G401 (cell line): ENCODE measurements around the gene DNLZ. TPM values are rescaled to one million over a fixed set of nuclear protein-coding genes. Genes with fewer than 3 reads are reported as not detected.
"Not testable (repeated sequence)": the region's sequence is repeated elsewhere in the genome, so short reads cannot be mapped to it uniquely, and the experiment has no call there.

ENCODE experiments used
- DNase-seq: peaks from one replicate; pipeline ENCODE4 v3.0.0-alpha.2; 2015; ENCODE audit warnings: low spot score
- in situ Hi-C: cut with HindIII; loops from 2 replicates; pipeline ENCODE4 v1.10.0; 2016; ENCODE audit warnings: low sequenced_read_pairs, mixed read lengths
- total RNA-seq: library from RNA; depleted of rRNA; stranded (reverse); fragments of >200 nt; shearing (Covaris generic); gene quantifications from 2 replicates; pipeline ENCODE4 v1.2.3, GENCODE V29; 2014

DNLZ gene
- total RNA-seq, 1 experiment from 2014 or later = 34.2 TPM

DNA sequence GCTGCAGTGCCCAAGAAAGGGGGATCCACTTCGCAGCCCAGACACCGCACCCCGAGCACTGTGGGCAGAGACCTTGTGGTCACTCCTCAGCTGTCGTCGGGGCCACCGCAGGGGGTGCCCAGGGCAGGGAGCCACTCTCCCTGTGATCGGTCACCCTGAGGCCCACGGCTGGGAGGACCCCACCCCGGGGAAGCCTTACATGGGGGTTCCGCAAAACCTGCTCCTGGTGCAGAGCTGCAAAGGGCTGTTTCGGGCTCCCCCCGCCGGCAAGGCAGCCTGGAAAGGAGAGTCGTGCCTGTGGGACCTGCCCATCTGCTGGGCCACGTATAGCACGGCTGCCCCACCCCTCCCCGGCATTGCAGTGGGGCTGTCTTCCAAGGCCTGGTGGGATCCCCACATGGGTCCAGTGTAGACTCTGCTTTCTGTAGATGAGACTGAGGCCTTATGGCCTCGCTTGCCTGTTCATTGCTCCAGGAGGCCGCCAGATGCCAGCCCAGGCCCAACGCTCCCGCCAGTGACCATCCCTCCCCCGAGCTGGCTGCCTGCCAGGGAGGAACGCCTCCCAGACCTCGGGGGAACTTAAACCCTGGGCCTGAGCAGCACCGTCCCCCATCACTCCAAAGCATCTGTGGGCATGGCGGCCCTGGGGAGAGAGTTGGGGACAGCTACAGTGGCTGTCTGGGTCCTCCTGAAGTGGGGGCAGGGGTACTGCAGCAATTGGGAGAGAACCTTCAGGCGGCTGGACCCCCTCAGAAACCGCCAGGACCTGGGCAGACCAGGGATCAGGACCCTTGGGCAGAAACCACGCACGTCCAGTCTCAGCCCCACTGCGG, 1.6 kb upstream of the DNLZ start:
- in situ Hi-C loops = no loop called here
- no peak for DNase-seq

DNA sequence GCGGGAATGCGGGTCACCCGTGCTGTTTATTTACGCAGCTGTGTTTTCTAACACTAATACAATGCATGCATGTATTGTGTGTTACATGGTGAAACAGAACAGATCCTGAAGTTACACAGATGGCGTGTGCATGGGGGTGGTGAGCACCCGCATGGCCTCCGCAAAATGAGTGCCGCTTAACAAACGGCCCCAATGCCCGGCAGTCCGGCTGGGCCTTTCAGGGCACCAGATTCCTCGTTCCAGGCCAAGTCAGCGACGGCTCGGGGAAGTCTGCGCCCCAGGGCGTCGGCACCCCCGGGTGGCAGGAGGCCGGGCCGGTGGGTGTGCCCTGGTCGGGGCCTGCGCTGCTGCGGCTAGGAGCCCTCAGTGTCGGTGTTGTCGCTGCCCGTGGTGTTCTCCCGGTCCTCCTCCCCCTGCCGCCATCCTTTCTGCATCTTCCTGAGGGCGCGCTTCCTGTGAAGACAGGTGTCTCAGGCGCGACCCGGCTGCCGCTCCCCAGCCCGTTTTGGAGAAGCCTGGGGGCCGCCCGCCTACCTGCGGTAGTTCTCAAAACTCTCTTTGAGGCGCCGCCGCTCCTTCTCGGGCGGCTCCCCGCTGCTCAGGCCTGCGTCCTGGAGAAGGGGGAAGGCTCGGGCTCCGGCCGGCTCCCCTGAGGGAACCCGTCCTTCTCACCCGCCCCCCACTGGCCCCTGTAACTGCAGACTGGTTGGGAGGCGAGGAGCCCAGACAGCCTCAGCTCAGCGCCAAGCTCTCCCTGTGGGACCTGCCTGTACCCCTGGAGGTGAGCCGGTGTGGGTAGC, 605 bp upstream of the DNLZ start:
- DNase-seq = no peak
- in situ Hi-C loops = no loop called here

DNA sequence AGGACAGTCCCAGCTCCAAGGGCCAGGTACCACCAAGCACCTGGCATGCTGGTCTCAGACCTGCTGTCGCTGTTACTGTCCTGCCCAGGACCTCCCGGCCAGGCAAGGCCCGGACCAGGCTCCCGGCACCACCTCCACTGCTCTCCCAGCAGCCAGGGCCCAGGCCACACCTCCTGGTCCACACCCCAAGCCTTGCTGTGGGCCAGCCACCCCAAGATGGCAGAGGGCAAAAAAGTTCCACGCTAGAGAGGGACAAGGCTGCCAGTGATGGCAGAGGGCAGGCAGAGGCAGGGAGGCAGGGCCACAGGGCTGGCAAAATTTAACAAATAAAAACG, 1.1 kb downstream of the DNLZ start:
- in situ Hi-C loops = no loop called here
- DNase-seq = no peak

DNA sequence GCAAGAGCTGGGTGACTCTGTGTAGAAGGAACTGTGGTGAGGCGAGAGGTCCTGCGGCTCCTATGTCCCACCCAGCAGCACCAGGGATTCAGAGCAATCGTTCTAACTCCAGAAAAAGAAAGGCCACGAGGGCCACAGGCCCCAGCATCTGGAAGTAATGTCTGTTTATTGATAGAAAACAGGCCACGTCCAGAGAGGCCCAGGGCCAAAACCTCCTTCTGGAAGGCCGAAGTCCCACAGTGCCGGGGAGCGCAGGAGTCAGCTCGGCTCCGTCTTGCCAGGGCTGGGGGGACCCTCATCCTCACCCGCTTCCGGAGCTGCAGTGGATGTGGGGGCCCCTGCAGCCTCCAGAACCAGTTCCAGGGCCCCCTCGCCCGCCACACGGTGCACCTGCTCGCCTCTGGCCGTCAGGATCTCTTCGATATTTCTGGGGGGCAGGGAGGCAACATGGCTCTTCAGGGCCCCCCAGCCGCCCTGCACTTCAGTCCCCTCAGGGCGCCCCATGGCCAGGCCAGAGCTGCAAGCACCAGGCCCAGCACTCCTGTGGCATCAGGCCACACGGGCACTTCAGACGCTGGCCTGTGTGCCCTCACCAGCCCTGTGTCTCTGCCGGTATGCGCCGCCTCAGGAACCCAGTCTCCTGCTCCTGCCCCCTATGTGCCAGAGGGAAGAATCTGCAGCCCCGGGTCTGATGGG, 1.6 kb downstream of the DNLZ start:
- in situ Hi-C loops = no loop called here
- no peak for DNase-seq

DNA sequence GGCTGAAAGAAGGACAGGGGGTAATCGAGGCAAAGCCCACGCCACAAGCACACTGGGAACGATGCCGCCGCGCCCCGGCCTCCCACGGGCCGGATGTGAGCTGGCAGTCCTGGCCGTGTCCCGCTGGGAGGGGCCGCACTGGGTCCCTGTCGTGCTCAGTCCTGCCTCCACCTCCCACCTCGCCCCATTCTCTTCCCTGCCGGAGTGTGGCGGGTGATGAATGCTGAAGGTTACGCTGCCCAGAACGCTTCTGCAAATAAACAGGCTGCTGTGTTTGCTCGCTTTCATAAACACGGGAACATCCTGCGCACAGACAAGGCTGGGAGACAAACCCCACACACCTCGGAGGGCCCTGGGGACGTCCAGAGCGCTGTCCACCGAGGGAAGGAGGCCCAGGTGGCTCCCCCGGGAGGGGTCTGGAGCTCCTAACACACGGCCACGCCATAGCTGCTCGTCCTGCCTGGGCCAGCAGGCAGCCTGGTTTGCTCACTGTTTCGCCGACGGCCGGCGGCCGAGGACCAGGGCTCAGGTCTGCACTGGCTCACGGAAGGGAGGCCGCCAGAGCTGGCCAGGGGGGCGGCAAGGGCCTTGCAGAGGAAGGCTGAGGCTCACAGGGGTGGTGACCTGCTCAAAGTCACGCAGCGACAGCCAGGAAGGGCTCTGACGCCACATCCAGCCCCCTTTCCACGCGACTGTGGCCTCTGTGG, 2.3 kb downstream of the DNLZ start:
- in situ Hi-C loops = no loop called here
- no peak for DNase-seq

DNA sequence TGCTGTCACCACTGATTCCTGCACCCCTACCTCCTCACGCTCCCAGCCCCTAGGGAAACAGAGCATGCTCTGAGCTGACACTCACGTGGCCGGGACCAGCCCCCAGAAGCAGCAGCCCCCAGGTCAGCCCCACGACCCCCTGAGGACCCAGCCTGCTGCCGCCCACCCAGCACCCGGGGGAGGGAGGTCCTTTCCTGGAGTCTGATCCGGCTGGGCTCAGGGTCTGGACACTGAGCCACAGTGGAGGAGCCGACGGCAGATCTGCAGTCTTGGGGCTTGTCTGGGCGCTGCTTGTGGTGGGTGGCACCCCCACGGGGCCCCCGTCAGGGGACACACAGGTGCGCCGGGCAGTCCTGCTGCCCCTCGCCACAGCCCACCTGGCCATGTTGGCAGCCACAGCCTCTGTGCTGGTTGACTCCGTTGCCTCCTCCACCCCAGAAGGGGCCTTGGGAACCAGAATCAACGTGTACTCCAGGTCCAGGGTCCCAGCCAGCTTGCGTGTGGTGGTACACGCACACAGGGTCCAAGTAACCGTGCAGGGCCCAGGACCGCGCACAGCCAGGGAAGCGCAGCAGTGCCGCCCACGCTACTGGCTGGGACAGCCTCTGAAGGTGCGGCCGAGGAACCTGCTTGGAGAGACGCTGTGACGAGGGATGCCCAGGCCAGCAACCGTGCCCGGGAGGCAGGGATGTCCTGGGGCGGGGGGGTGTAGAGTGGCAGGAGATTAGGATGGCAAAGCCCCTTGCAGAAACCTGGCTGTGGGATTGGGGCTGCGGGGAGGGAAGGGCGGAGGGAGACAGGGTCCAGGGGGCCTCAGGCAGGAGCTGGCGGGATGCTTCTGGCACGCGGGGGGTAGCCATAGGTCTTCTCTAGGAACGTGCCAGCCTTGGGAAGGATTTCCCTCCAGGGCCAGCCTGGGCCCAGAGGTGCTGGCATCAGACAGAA, 3.5 kb downstream of the DNLZ start:
- in situ Hi-C loops = no loop called here
- DNase-seq = no peak

DNA sequence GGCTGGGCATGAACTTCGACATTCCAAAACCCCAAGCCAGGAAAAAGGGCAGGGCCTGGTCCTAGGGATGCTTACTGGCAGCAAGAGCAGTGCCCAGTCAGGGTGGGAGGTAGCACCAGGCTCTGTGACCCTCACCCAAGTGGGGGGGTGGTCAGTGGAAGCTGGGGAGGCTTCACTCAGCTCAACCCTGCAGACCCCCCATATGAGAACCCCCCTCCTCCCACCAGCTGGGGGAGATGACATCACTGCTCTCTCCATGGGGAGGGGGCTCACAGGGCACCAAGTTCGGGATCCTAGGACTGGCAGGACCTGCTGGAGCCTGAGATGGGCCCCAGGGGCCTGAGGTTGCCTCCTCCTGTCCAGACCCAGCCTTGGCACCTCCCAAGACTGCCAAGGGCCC, 4.7 kb downstream of the DNLZ start:
- in situ Hi-C loops = no loop called here
- no peak for DNase-seq

DNA sequence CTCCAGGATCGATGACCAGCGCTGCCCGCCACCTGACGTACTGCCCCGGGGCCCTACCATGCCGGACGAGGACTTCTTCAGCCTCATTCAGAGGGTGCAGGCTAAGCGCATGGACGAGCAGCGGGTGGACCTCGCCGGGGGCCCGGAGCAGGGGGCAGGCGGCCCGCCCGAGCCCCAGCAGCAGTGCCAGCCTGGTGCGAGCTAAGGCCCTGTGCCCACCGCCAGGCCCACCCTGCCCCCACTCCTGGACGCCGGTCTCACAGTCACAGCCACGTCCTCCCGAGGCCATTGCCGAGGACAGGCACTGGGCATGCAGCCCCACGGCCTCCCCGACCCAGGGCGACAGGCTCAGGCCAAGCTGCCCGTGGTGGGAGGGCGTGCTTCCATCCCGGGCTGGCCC, 5.5 kb downstream of the DNLZ start:
- in situ Hi-C loops = no loop called here
- DNase-seq = no peak

DNA sequence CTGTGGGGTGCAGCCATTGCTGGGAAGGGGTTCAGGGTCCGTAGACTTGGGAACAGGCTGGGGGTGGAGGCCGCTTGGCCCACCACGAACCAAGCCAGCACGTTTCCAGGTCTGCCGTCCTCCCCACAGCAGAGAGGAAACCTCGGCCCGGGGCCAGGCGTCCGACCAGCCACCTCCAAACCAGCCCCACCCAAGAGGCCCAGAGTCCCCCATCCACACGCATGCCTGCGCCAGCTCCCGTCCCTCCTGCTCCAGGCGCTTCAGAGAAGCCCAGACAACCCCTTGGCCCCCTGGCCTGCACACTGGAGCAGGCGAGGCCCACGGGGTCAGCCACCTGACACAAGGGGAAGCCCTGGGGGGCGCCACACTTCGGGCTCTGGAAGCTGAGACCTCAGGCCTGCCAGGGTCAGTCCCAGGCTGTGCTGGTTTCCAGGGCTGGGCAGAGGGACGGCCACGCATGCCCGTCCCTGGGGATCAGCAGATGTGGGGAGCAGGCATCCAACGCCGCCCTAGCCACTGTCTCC, 6.3 kb downstream of the DNLZ start:
- DNase-seq = no peak
- in situ Hi-C loops = no loop called here

DNA sequence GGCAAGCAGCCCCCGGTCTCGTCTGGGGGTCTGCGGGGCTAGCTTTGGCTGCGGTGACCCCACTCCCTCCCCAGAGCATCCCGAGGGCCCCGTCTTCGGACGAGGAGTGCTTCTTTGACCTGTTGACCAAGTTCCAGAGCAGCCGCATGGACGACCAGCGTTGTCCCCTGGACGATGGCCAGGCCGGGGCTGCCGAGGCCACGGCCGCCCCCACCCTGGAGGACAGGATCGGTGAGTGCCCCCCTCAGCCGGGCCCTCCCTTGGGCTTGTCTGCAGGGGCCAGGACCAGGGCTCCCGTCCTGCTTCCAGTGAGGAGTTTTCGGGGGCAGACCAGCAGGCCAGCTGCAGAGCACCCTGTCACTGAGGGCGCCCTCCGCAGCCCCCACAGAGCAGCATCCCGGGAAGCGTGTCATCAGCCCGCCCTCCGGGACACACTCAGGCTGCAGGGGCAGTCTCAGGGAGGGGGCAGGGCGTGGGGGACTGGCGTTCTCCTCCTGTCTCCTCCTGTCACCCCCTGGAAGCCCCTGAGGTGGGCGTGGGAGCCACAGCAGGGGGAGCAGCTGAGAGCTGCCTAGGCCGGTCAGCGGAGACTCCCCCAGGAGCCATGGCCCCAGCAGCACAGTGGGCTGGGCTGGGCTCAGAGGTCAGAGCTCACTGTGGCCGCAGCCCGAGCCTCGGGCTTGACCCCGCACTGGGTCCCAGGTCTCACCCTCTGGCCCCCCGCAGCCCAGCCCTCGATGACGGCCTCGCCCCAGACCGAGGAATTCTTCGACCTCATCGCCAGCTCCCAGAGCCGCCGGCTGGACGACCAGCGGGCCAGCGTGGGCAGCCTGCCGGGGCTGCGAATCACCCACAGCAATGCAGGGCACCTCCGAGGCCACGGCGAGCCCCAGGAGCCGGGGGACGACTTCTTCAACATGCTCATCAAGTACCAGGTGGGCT, 7.7 kb downstream of the DNLZ start:
- in situ Hi-C loops = no loop called here
- no peak for DNase-seq

DNA sequence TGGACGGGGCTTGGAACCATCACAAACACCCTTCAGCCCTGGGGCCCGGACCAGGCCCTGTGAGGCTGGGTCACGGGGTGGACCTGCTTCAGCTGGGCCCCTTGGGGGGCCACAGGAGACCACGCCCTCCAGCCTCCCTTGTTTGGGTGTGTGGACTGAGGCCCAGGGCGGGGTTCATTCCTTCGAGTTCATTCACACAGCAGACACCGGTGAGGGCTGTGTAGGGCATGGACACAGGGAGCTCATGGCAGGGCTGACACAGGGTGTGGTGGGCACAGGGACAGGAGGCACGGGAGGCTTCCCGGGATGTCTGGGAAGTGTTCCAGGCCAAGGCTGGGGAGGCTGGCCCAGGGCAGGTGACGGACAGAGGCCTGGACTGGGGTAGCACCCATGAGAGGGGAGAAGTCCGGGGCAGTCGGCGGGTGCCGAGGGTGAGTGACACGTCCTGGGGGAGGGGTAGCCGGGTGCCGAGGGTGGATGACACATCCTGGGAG, 8.9 kb downstream of the DNLZ start:
- no peak for DNase-seq
- in situ Hi-C loops = no loop called here

DNA sequence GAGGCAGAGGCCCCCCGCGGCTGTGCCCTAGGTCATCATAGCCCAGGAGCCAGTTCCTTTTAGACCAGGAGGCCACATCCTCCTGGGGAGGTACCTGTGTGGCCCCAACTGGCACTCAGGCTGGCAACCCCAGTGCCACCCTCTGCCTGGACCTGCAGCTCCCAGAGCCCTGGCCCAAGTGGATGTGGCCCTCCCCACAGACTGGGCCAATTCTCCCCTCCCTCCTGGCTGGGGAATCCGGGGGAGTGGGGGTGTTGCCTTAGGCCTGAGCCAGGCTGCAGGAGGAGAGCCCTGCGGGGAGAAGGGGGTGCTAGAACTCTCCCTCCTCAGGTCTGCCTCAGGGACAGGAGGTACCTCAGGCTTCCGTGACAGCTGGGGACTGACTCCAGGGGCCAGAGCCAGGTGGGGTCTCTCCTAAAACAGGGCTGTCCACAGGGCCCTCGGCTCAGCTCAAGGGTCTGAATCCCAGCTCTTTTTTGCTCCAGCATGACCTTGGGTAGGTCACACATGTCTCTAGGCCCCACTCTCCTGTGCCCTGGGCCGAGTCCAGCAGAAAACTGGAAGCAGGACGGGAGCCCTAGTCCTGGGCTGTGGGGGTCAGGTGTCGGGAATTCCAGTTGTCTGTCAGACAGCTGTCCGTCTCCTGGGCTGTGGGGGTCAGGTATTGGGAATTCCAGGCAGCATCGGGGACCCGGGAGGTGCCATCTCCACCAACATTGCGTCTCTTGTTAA, 9.6 kb downstream of the DNLZ start:
- in situ Hi-C loops = no loop called here
- DNase-seq = no peak

DNA sequence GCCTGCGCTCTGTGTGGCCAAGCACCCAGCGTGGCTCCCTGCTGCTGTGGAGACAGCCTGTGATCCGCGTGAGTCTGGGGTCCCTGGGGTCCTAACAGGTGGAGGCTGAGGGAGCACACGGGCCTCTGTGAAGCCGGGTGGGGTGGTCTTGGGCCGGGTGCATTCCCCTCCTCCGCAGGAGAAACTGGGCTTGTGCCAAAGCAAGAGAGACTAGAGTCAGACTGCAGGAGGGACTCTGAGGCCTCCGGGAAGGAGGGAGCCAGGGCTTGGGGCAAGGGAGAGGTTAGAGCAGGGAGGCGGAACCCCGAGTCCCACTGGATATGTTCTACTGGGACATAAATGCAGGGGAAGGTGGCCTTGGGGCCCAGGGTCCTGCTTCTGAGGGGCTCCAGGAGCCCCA, 10.5 kb downstream of the DNLZ start:
- in situ Hi-C loops = no loop called here
- DNase-seq = no peak

DNA sequence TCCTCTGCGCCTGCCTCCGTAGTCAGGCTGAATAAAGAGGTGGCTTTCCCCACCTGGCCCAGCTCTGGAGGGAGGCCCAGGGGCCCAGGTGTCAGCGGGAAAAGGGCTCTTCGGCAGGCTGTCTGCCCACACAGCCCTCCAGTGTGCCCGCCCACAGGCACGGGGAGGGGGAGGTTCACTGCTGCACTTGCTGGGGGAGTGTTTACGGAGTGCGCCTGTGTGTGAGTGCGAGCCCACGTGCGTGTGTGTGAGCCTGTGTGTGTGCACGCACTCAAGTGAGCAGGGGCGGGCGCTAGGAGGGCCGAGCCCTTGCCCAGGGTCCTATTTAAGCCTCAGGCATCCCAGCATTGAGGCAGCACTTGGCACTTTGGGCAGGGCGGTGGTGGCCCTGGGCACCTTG, 10.9 kb downstream of the DNLZ start:
- in situ Hi-C loops = no loop called here
- no peak for DNase-seq

DNA sequence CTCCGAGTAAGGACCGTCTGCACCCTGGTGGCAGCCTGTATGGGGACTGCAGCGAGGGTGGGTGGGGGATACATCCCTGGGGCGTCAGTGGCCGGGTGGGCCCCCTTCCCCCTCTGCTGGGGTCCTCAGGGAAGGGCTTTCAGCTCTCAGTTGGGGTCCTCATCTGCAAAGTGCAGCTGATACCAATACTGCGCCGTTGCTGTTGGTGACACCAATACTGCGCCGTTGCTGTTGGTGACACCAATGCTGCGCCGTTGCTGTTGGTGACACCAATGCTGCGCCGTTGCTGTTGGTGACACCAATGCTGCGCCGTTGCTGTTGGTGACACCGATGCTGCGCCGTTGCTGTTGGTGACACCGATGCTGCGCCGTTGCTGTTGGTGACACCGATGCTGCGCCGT, 11.7 kb downstream of the DNLZ start:
- in situ Hi-C loops, DNase-seq: not testable (repeated sequence)

DNA sequence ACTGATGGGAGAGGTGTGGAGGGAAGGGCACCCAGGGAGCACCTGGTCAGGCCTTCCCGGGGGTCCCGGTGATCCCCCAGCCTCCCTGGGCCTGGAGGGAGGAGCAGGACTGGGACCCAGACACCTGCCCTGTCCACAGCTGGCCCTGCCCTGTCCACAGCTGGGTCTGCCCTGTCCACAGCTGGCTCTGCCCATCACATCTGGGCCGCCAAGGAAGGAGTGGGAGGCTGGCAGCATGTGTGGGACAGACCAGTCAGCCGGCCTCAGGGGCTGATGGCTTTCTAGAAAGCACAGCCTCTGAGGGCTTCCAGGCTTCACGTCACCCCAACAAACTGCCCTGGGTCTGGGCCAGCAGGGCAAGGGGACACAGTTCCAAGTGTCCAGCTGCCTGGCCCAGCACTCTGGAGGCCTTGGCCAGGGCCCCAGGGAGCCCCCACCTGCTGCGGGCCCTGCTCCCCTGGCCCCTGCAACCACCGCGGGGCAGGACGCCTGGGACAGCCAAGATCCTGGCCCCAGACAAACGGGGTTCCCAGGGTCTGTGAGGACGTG, 12.2 kb downstream of the DNLZ start:
- in situ Hi-C loops = no loop called here
- no peak for DNase-seq
